Measurements from ENCODE around the gene ZNF750. TPM values are rescaled to one million over a fixed set of nuclear protein-coding genes. Genes with fewer than 3 reads are reported as not detected.

Gene ZNF750
- total RNA-seq, 1 experiment from 2014 or later: 0.14 TPM

- H3K4me3 ChIP-seq (ENCODE audit: low read depth, low read length): no peak overlapping the region
- no peak for DNase-seq
- CTCF ChIA-PET: interaction anchor here (1.4 kb wide), 1 partner anchor 13 kb away, joined by 3 read pairs; no protein-coding TSS in a partner anchor
- no peak for TF ChIP-seq CTCF (IDR thresholded peaks at IDR 0.05; ENCODE audit: insufficient read depth in 1 of 2, low read depth in 1 of 2, low read length in 1 of 2, severe bottlenecking in 1 of 2, unreplicated experiment in 1 of 2)
- peaks cover 19% of the 10 kb centered on the region for H3K4me1 ChIP-seq
- Mint-ChIP-seq H3K27me3 (ENCODE audit: insufficient read depth, unreplicated experiment) (no peaks in the 10 kb centered on the region), H3K27ac (ENCODE audit: unreplicated experiment) (peak overlapping the region; percentile 53), H3K9me3 (ENCODE audit: unreplicated experiment) (no peaks in the 10 kb centered on the region), H3K4me1 (ENCODE audit: low read depth, unreplicated experiment) (peaks cover 16% of the 10 kb centered on the region), H3K36me3 (ENCODE audit: insufficient read depth, unreplicated experiment) (peaks cover 6% of the 10 kb centered on the region), H3K4me3 (ENCODE audit: unreplicated experiment) (no peak overlapping the region)
- POLR2A ChIA-PET: no interaction called here
- no peaks in the 10 kb centered on the region for H3K9me3 ChIP-seq
- H3K27me3 ChIP-seq (replicated peaks; ENCODE audit: control insufficient read depth, insufficient read depth, low read length): no peaks in the 10 kb centered on the region
- intact Hi-C loops (cut with micrococcal nuclease; ENCODE audit: unreplicated experiment): no loop called here
- no peaks in the 10 kb centered on the region for H3K36me3 ChIP-seq (ENCODE audit: control insufficient read depth, insufficient read depth, low read length)
- no TSS peak for BruUV-seq (replicated peaks)
Observed at GRCh38 chr17:82863383-82863940, 23.6 kb upstream of the ZNF750 start.

- Mint-ChIP-seq H3K4me1 (ENCODE audit: low read depth, unreplicated experiment) (peaks cover 16% of the 10 kb centered on the region), H3K27me3 (ENCODE audit: insufficient read depth, unreplicated experiment) (no peaks in the 10 kb centered on the region), H3K27ac (ENCODE audit: unreplicated experiment) (peak overlapping the region; percentile 53), H3K9me3 (ENCODE audit: unreplicated experiment) (no peaks in the 10 kb centered on the region), H3K4me3 (ENCODE audit: unreplicated experiment) (no peak overlapping the region), H3K36me3 (ENCODE audit: insufficient read depth, unreplicated experiment) (peaks cover 6% of the 10 kb centered on the region)
- no peaks in the 10 kb centered on the region for H3K27me3 ChIP-seq (replicated peaks; ENCODE audit: control insufficient read depth, insufficient read depth, low read length)
- intact Hi-C loops (cut with micrococcal nuclease; ENCODE audit: unreplicated experiment): no loop called here
- no peak for TF ChIP-seq CTCF (IDR thresholded peaks at IDR 0.05; ENCODE audit: insufficient read depth in 1 of 2, low read depth in 1 of 2, low read length in 1 of 2, severe bottlenecking in 1 of 2, unreplicated experiment in 1 of 2)
- peaks cover 25% of the 10 kb centered on the region for H3K4me1 ChIP-seq
- no peak overlapping the region for H3K4me3 ChIP-seq (ENCODE audit: low read depth, low read length)
- no peaks in the 10 kb centered on the region for H3K36me3 ChIP-seq (ENCODE audit: control insufficient read depth, insufficient read depth, low read length)
- no peak for DNase-seq
- BruUV-seq (replicated peaks): no TSS peak
- H3K9me3 ChIP-seq: no peaks in the 10 kb centered on the region
- CTCF ChIA-PET: interaction anchor here (0.6 kb wide), 1 partner anchor 43 kb away, joined by 3 read pairs; no protein-coding TSS in a partner anchor
- POLR2A ChIA-PET: no interaction called here
Observed at GRCh38 chr17:82862737-82863382, 23.0 kb upstream of the ZNF750 start.

- no peaks in the 10 kb centered on the region for H3K9me3 Mint-ChIP-seq (ENCODE audit: unreplicated experiment)
- H3K27me3 Mint-ChIP-seq (ENCODE audit: insufficient read depth, unreplicated experiment): no peaks in the 10 kb centered on the region
- peaks cover 16% of the 10 kb centered on the region for H3K4me1 Mint-ChIP-seq (ENCODE audit: low read depth, unreplicated experiment)
- CTCF ChIA-PET: no interaction called here
- no peak overlapping the region for H3K4me3 ChIP-seq (ENCODE audit: low read depth, low read length)
- no peak overlapping the region for H3K4me3 Mint-ChIP-seq (ENCODE audit: unreplicated experiment)
- TF ChIP-seq CTCF (IDR thresholded peaks at IDR 0.05; ENCODE audit: insufficient read depth in 1 of 2, low read depth in 1 of 2, low read length in 1 of 2, severe bottlenecking in 1 of 2, unreplicated experiment in 1 of 2): no peak
- H3K9me3 ChIP-seq: no peaks in the 10 kb centered on the region
- DNase-seq: no peak
- H3K36me3 Mint-ChIP-seq (ENCODE audit: insufficient read depth, unreplicated experiment): peaks cover 6% of the 10 kb centered on the region
- intact Hi-C loops (cut with micrococcal nuclease; ENCODE audit: unreplicated experiment): no loop called here
- peaks cover 25% of the 10 kb centered on the region for H3K4me1 ChIP-seq
- peak overlapping the region; percentile 53 for H3K27ac Mint-ChIP-seq (ENCODE audit: unreplicated experiment)
- no TSS peak for BruUV-seq (replicated peaks)
- no peaks in the 10 kb centered on the region for H3K36me3 ChIP-seq (ENCODE audit: control insufficient read depth, insufficient read depth, low read length)
- POLR2A ChIA-PET: no interaction called here
- H3K27me3 ChIP-seq (replicated peaks; ENCODE audit: control insufficient read depth, insufficient read depth, low read length): no peaks in the 10 kb centered on the region
Observed at GRCh38 chr17:82862191-82862590, 22.4 kb upstream of the ZNF750 start.
